GM12875 (cell line): ENCODE measurements around the gene SRGAP3.

Experiments
- H3K4me3 ChIP-seq: one replicate; pipeline ENCODE4 v1.5.1; 2011; ENCODE audit warnings: low read depth, low read length, control low read depth
- TF ChIP-seq, protein P1 (sequence below): IDR thresholded peaks from 2 replicates; pipeline ENCODE4 v1.5.1; 2011; ENCODE audit warnings: low read depth, mild to moderate bottlenecking, control low read depth, inconsistent platforms, low read length, moderate library complexity, borderline replicate concordance; ENCODE audit not compliant: insufficient read depth

SRGAP3 gene

DNA sequence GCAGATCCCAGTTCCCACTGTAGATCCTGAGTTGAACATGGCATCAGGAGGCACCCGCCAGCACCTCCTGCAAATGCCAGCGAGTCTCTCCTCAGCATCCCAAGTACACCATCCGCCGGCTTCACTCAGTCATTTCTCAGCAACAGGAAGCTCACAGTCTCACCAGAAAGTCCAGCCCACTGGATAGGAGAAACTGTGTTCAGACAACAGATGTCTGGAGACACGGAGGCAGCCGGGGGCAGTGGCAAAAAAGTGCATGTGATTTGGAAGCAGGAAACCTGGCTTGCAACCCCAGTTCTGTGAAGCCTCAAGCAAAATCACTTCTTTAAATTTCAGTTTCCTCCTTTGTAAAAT is 68.7 kb downstream of the SRGAP3 start:
- TF ChIP-seq, protein P1, sequence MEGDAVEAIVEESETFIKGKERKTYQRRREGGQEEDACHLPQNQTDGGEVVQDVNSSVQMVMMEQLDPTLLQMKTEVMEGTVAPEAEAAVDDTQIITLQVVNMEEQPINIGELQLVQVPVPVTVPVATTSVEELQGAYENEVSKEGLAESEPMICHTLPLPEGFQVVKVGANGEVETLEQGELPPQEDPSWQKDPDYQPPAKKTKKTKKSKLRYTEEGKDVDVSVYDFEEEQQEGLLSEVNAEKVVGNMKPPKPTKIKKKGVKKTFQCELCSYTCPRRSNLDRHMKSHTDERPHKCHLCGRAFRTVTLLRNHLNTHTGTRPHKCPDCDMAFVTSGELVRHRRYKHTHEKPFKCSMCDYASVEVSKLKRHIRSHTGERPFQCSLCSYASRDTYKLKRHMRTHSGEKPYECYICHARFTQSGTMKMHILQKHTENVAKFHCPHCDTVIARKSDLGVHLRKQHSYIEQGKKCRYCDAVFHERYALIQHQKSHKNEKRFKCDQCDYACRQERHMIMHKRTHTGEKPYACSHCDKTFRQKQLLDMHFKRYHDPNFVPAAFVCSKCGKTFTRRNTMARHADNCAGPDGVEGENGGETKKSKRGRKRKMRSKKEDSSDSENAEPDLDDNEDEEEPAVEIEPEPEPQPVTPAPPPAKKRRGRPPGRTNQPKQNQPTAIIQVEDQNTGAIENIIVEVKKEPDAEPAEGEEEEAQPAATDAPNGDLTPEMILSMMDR: no peak
- H3K4me3 ChIP-seq: no peak overlapping the region

DNA sequence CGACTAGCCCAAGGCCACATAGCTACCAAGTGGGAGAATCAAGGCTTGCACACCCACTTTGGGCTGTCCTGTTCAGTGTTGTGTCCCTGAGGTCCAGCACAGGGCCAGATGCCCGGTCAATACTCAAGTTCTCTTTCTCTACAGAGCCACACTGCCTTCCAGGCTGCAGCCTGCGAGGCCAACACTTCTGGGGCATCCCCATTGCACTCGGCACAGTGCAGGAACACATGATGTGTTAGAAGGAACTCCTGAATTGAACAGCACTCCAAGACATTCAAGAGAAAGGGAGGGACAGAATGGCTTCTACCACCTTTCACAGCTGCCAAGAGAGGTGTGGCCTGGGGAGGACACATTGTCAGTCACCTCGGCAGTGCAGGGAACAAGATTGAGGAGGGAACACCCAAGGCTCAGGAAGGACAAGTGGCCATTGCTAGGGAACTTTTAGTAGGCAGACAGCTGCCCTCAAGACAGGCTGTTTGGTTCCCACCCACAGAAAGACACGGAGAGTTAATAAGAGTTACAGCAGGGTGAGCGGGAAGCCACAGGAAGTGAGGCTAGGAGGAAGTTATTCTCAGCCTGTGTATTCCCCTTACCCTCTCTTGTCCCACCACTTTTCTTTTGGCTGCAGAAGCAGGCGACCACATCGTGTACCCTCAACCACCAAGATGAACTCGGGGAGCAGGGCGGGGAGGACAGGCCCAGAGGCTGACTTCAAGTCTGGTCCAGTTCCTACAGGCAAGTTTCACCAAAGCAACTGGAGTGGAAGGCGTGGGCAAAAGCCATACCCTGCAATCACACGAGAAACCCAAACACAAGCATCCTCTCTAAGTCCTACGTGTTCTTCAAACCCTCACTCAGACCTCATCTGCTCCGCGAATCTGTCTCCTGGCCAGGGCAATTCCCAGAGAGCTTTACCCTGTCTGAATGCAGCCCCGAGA is 69.4 kb downstream of the SRGAP3 start:
- no peak overlapping the region for H3K4me3 ChIP-seq
- TF ChIP-seq, protein P1: no peak

GRCh38 chr3:9178697-9179096 is 70.7 kb downstream of the SRGAP3 start:
- TF ChIP-seq, protein P1: no peak
- H3K4me3 ChIP-seq: no peak overlapping the region

DNA sequence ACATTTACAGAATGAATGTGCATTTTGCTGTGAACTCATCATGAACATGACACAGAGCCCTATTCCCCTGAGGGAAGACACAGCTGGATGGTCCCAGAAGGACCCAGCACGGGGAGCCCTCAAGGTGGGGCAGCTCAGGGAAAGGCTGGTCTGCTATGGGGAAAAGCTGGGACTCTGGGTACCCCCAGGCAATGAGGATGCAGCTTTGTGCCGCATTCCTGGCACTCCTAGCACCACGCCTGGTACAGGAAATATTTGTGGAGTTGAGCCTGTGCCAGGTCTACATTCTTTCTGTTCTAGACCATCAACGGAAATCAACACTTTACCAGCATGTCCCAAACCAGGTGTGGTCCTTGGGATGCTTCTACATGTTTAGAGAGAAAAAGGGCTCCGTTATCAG is 74.0 kb downstream of the SRGAP3 start:
- H3K4me3 ChIP-seq: no peak overlapping the region
- TF ChIP-seq, protein P1: no peak

DNA sequence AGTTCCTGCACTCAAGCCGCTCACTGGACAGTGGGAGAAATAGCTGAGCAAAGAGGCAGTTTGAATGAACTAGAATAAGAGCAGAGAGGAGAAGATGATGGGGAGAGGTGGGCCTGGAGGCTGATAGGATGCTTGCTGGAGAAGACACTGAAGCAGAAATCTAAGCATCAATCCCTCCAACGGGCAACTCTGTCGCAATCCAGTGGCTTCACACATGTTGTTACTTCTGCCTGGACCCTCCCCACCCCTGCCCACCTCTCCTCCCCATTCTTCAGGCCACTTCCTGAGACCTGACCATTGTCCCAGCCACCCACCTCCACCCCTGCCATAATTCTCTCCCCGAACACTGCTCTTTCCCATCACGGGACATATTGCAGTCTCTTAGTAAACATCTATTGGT is 76.0 kb downstream of the SRGAP3 start:
- no peak overlapping the region for H3K4me3 ChIP-seq
- TF ChIP-seq, protein P1: no peak

GRCh38 chr3:9172851-9173321 is 76.6 kb downstream of the SRGAP3 start:
- TF ChIP-seq, protein P1: no peak
- no peak overlapping the region for H3K4me3 ChIP-seq

GRCh38 chr3:9170851-9171160 is 78.6 kb downstream of the SRGAP3 start:
- no peak overlapping the region for H3K4me3 ChIP-seq
- TF ChIP-seq, protein P1: no peak
